Measurements from ENCODE around the gene ABCB1.

ABCB1 gene

GRCh38 chr7:87513735-87514335 is 86.8 kb downstream of the ABCB1 start:
- no peak for DNase-seq (ENCODE audit: low spot score)
- FAIRE-seq: no peak

- DNase-seq (ENCODE audit: low spot score): no peak
These were observed 87.8 kb downstream of the ABCB1 start for GRCh38 chr7:87512906-87513305.

GRCh38 chr7:87511510-87511909 is 89.2 kb downstream of the ABCB1 start:
- DNase-seq (ENCODE audit: low spot score) (no peak), FAIRE-seq (no peak)

More at GRCh38 chr7:87512906-87513305, 87.8 kb downstream of the ABCB1 start:
- no peak for FAIRE-seq

GRCh38 chr7:87510411-87510875 is 90.2 kb downstream of the ABCB1 start:
- no peak for DNase-seq (ENCODE audit: low spot score)
- FAIRE-seq: no peak

- DNase-seq (ENCODE audit: low spot score): no peak
- FAIRE-seq: no peak
These were observed 93.2 kb downstream of the ABCB1 start for GRCh38 chr7:87507446-87507845.

- FAIRE-seq: peak; percentile 63
- DNase-seq (ENCODE audit: low spot score): peak; percentile 37
These were observed 94.2 kb downstream of the ABCB1 start for GRCh38 chr7:87506246-87507180.

- DNase-seq (ENCODE audit: low spot score): no peak
- no peak for FAIRE-seq
These were observed 95.0 kb downstream of the ABCB1 start for GRCh38 chr7:87505557-87506245.

- no peak for FAIRE-seq
- DNase-seq (ENCODE audit: low spot score): no peak
These were observed 95.6 kb downstream of the ABCB1 start for GRCh38 chr7:87505122-87505521.

- DNase-seq (ENCODE audit: low spot score) (no peak), FAIRE-seq (no peak)
These were observed 101.2 kb downstream of the ABCB1 start for GRCh38 chr7:87499494-87499893.

- DNase-seq (ENCODE audit: low spot score) (no peak), FAIRE-seq (no peak)
These were observed 101.8 kb downstream of the ABCB1 start for GRCh38 chr7:87498893-87499292.

GRCh38 chr7:87497482-87497881 is 103.2 kb downstream of the ABCB1 start:
- DNase-seq (ENCODE audit: low spot score) (no peak), FAIRE-seq (no peak)

GRCh38 chr7:87495366-87495765 is 105.3 kb downstream of the ABCB1 start:
- DNase-seq (ENCODE audit: low spot score) (no peak), FAIRE-seq (no peak)

GRCh38 chr7:87494454-87494853 is 106.2 kb downstream of the ABCB1 start:
- DNase-seq (ENCODE audit: low spot score) (no peak), FAIRE-seq (no peak)

GRCh38 chr7:87483131-87483530 is 117.6 kb downstream of the ABCB1 start:
- FAIRE-seq (no peak), DNase-seq (ENCODE audit: low spot score) (no peak)

GRCh38 chr7:87482115-87482514 is 118.6 kb downstream of the ABCB1 start:
- no peak for FAIRE-seq
- no peak for DNase-seq (ENCODE audit: low spot score)

- FAIRE-seq: peak; percentile 69
These were observed 120.3 kb downstream of the ABCB1 start for GRCh38 chr7:87480386-87480785.

GRCh38 chr7:87479951-87480350 is 120.7 kb downstream of the ABCB1 start:
- FAIRE-seq (no peak), DNase-seq (ENCODE audit: low spot score) (no peak)

More at GRCh38 chr7:87480386-87480785, 120.3 kb downstream of the ABCB1 start:
- DNase-seq (ENCODE audit: low spot score): peak; percentile 65

GRCh38 chr7:87476179-87476557 is 124.5 kb downstream of the ABCB1 start:
- no peak for DNase-seq (ENCODE audit: low spot score)
- no peak for FAIRE-seq

GRCh38 chr7:87475359-87476178 is 125.1 kb downstream of the ABCB1 start, which contains the start of gene ABCB4:
Gene ABCB4 (minus strand): TSS chr7:87475680. CDS start chr7:87475465, 215 bp downstream.
- DNase-seq (ENCODE audit: low spot score): no peak
- no peak for FAIRE-seq

- DNase-seq (ENCODE audit: low spot score) (peak; percentile 53), FAIRE-seq (peak; percentile 78)
These were observed 125.9 kb downstream of the ABCB1 start for GRCh38 chr7:87474533-87475358.
